Endodermal cell (in vitro differentiated cells): ENCODE results near the gene BCAR1. TPM values are rescaled to one million over a fixed set of nuclear protein-coding genes. Genes with fewer than 3 reads are reported as not detected.

ENCODE experiments used
- DNase-seq: peaks from one replicate; pipeline ENCODE4 v3.0.0-alpha.2; 2017
- H3K27ac ChIP-seq: 2 replicates; pipeline ENCODE4 v1.5.1; 2013; ENCODE audit warnings: mild to moderate bottlenecking, low read depth, low read length, moderate library complexity
- H3K27me3 ChIP-seq: 2 replicates; pipeline ENCODE4 v1.6.1; 2013; ENCODE audit warnings: mild to moderate bottlenecking, low read length, moderate library complexity; ENCODE audit not compliant: insufficient read depth, control insufficient read depth, poor library complexity, severe bottlenecking
- H3K36me3 ChIP-seq: 2 replicates; pipeline ENCODE4 v1.7.0; 2013; ENCODE audit warnings: mild to moderate bottlenecking, low read length, moderate library complexity; ENCODE audit not compliant: control insufficient read depth, insufficient read depth
- H3K4me1 ChIP-seq: one replicate; pipeline ENCODE4 v1.7.0; 2013; ENCODE audit warnings: low read length; ENCODE audit not compliant: control insufficient read depth, insufficient read depth
- H3K4me3 ChIP-seq: 2 replicates; pipeline ENCODE4 v1.5.1; 2013; ENCODE audit warnings: mild to moderate bottlenecking, low read length, moderate library complexity
- H3K9ac ChIP-seq: 2 replicates; pipeline ENCODE4 v1.6.1; 2013; ENCODE audit warnings: mild to moderate bottlenecking, low read length, moderate library complexity; ENCODE audit not compliant: poor library complexity, severe bottlenecking; ENCODE audit errors: extremely low read depth
- H3K9me3 ChIP-seq: 2 replicates; pipeline ENCODE4 v1.6.1; 2013; ENCODE audit warnings: mild to moderate bottlenecking, low read length, moderate library complexity; ENCODE audit not compliant: control insufficient read depth
- H3K27ac Mint-ChIP-seq: 2 replicates; pipeline ENCODE4 v1.8.0; 2020; ENCODE audit warnings: mixed read lengths
- H3K27me3 Mint-ChIP-seq: 2 replicates; pipeline ENCODE4 v1.8.0; 2021; ENCODE audit warnings: mild to moderate bottlenecking, mixed read lengths; ENCODE audit not compliant: insufficient read depth
- H3K36me3 Mint-ChIP-seq: 2 replicates; pipeline ENCODE4 v1.8.0; 2020; ENCODE audit warnings: low read depth, mixed read lengths
- H3K4me1 Mint-ChIP-seq: 2 replicates; pipeline ENCODE4 v1.8.0; 2020; ENCODE audit warnings: mixed read lengths
- H3K4me3 Mint-ChIP-seq: 2 replicates; pipeline ENCODE4 v1.8.0; 2020; ENCODE audit warnings: mild to moderate bottlenecking, moderate library complexity, mixed read lengths
- H3K9me3 Mint-ChIP-seq: 2 replicates; pipeline ENCODE4 v1.8.0; 2020; ENCODE audit warnings: mild to moderate bottlenecking, mixed read lengths
- WGBS, 2 experiments: methylation state at CpG; one replicate each; pipeline versions ENCODE4 v1.1.5 to v1.1.7; 2013; ENCODE audit warnings: missing lambda C conversion rate in 2 of 2, mixed read lengths in 1 of 2; ENCODE audit not compliant: insufficient coverage in 1 of 2, insufficient read length in 1 of 2; 5-methylcytosine and 5-hydroxymethylcytosine counted together
- total RNA-seq, 2 donors: library from RNA; stranded (reverse); fragmentation: NEBNext Ultra II Directional in 1 of 2; extraction: Animal tissue kit (Norgen Biotek cat#: 25700) in 1 of 2; gene quantifications; 2 replicates in 1 of 2; 3 replicates in 1 of 2; pipeline ENCODE4 v1.2.1, GENCODE V29; 2021
- TF ChIP-seq, protein P1 (sequence below): fragments of 200-600 bp; sonication (generic); conservative IDR thresholded peaks from 2 replicates; pipeline ENCODE4 v1.5.0; 2021; ENCODE audit warnings: antibody characterized with exemption, mild to moderate bottlenecking

BCAR1 gene
- total RNA-seq, 2 donors from 2014 or later, result 56.2 to 74.3 TPM

- TF ChIP-seq, protein P1, sequence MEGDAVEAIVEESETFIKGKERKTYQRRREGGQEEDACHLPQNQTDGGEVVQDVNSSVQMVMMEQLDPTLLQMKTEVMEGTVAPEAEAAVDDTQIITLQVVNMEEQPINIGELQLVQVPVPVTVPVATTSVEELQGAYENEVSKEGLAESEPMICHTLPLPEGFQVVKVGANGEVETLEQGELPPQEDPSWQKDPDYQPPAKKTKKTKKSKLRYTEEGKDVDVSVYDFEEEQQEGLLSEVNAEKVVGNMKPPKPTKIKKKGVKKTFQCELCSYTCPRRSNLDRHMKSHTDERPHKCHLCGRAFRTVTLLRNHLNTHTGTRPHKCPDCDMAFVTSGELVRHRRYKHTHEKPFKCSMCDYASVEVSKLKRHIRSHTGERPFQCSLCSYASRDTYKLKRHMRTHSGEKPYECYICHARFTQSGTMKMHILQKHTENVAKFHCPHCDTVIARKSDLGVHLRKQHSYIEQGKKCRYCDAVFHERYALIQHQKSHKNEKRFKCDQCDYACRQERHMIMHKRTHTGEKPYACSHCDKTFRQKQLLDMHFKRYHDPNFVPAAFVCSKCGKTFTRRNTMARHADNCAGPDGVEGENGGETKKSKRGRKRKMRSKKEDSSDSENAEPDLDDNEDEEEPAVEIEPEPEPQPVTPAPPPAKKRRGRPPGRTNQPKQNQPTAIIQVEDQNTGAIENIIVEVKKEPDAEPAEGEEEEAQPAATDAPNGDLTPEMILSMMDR, result no peak
Observed at GRCh38 chr16:75296606-75297005, 45.2 kb upstream of the BCAR1 start.

DNA sequence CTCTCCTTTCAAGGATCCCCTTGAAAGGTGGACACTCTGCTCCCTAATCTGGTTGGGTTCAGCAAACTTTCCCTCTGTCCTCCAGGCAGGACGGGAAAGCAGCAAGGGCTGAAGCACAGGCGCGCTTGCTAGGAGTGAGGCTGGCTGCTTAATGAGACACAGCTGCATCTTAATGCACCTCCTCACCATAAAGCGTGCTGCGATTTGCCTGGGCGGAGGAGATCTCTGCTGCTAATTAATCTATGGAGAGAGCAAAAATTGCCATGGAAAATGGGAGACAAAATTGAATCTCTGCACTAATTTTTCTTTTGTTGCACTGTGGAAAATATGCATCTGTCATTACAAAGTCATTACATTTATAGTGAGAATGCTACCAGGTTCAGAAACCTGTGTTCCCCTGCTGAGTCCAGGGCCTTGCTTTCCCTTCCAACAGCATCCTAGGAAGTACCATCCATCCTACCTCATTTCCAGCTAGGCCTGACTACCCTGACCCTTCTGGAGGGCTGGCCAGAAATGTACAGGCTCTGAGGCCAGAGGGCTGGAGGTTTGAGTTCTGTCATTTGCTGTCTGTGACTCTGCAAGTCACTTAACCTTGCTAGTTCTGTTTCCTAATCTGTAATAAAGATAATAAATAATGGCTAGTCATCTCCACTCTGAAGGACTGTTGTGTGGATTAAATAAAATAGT lies 43.5 kb upstream of the BCAR1 start:
- H3K36me3 ChIP-seq, result peaks cover 54% of the 10 kb centered on the region
- no peak overlapping the region for H3K9ac ChIP-seq
- H3K36me3 Mint-ChIP-seq, result peaks cover 47% of the 10 kb centered on the region
- TF ChIP-seq, protein P1, result no peak
- H3K9me3 Mint-ChIP-seq, result no peaks in the 10 kb centered on the region
- H3K4me3 Mint-ChIP-seq, result no peak overlapping the region
- H3K9me3 ChIP-seq, result no peaks in the 10 kb centered on the region
- H3K4me1 Mint-ChIP-seq, result no peaks in the 10 kb centered on the region
- no peak for DNase-seq
- H3K27me3 ChIP-seq, result no peaks in the 10 kb centered on the region
- H3K27ac ChIP-seq, result no peak overlapping the region
- no peaks in the 10 kb centered on the region for H3K27me3 Mint-ChIP-seq
- WGBS, 2 experiments, result 99 to 100% methylated on average over 3 to 6 of the region's 6 CpGs
- H3K27ac Mint-ChIP-seq, result no peak overlapping the region
- no peak overlapping the region for H3K4me3 ChIP-seq
- H3K4me1 ChIP-seq, result no peaks in the 10 kb centered on the region

More at GRCh38 chr16:75296606-75297005, 45.2 kb upstream of the BCAR1 start:
- DNase-seq, result no peak
- H3K27ac Mint-ChIP-seq, result no peak overlapping the region
- no peaks in the 10 kb centered on the region for H3K27me3 Mint-ChIP-seq
- WGBS, 2 experiments, result 93 to 100% methylated on average over 1 of the region's 1 CpG
- H3K4me1 ChIP-seq, result no peaks in the 10 kb centered on the region
- peaks cover 53% of the 10 kb centered on the region for H3K36me3 Mint-ChIP-seq
- H3K27me3 ChIP-seq, result no peaks in the 10 kb centered on the region
- H3K4me3 Mint-ChIP-seq, result no peak overlapping the region
- H3K36me3 ChIP-seq, result peaks cover 56% of the 10 kb centered on the region
- no peaks in the 10 kb centered on the region for H3K9me3 Mint-ChIP-seq
- no peaks in the 10 kb centered on the region for H3K4me1 Mint-ChIP-seq
- H3K4me3 ChIP-seq, result no peak overlapping the region
- no peak overlapping the region for H3K9ac ChIP-seq
- H3K27ac ChIP-seq, result no peak overlapping the region
- no peaks in the 10 kb centered on the region for H3K9me3 ChIP-seq

DNA sequence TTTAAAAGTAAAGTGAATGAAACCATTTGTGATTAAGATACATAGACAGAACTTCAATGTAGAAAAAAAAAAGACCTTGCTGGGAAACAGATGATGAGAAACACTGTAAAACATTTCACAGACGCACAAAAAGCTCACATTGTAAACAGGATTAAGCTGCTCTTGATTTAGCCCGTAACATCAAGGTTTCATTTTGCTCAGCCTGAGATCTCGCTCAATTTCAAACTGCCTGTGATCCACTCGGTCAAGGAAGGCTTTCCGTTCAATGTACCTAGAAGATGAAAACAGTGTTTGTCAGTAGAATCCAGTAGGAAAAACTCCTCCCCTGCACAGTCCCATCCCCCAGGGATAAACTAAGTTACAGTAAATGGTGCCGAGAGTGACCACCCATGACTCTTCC lies 42.3 kb upstream of the BCAR1 start:
- H3K9me3 ChIP-seq, result no peaks in the 10 kb centered on the region
- Mint-ChIP-seq H3K4me3 (no peak overlapping the region), H3K4me1 (peaks cover 3% of the 10 kb centered on the region), H3K27ac (no peak overlapping the region), H3K36me3 (peaks cover 39% of the 10 kb centered on the region), H3K27me3 (no peaks in the 10 kb centered on the region), H3K9me3 (no peaks in the 10 kb centered on the region)
- no peak overlapping the region for H3K4me3 ChIP-seq
- 82 to 92% methylated on average over 5 to 6 of the region's 6 CpGs for WGBS, 2 experiments
- DNase-seq, result no peak
- H3K4me1 ChIP-seq, result no peaks in the 10 kb centered on the region
- no peaks in the 10 kb centered on the region for H3K27me3 ChIP-seq
- TF ChIP-seq, protein P1, result no peak
- H3K27ac ChIP-seq, result no peak overlapping the region
- H3K9ac ChIP-seq, result no peak overlapping the region
- peaks cover 57% of the 10 kb centered on the region for H3K36me3 ChIP-seq
